K562 (cell line): ENCODE measurements around the gene FSTL4. TPM values are rescaled to one million over a fixed set of nuclear protein-coding genes. Genes with fewer than 3 reads are reported as not detected.

Experiments
- ATAC-seq: fragments of 200-7000 bp; cut with Tn5 transposase; 3 replicates; pipeline ENCODE4 v1.9.1; 2020; ENCODE audit warnings: moderate library complexity
- BruUV-seq: library from RNA; stranded (reverse); fragments of 400-500 nt; replicated peaks from 2 replicates; lab custom pipeline; 2021; lab: Mats Ljungman, UMichigan
- CTCF ChIA-PET: fragments of 300-600 bp; formaldehyde crosslinking; extraction: SDS; loops from one replicate; lab custom pipeline; 2021; ENCODE audit warnings: low intra/inter-chr PET ratio; lab: Yijun Ruan, JAX
- POLR2A ChIA-PET: fragments of 300-600, 350-650 bp; sonication (Branson Sonifier 250); formaldehyde crosslinking; extraction: SDS; loops from one replicate; lab custom pipeline; 2021; ENCODE audit warnings: antibody characterized with exemption, inconsistent platforms; lab: Yijun Ruan, JAX
- DNase-seq, 4 experiments: peaks; one replicate each; pipeline versions ENCODE4 v3.0.0 to v3.0.0-alpha.2; 2011 to 2018; ENCODE audit warnings: low spot score in 3 of 4, mixed read lengths in 3 of 4; ENCODE audit errors: extremely low read depth in 1 of 4
- FAIRE-seq: peaks from 2 replicates; lab custom pipeline; 2011; peaks lifted over from hg19 to GRCh38; lab: Jason Lieb, UNC
- H2AFZ ChIP-seq: 2 replicates; pipeline ENCODE4 v1.6.0; 2011; ENCODE audit warnings: low read depth, low read length, control low read depth, inconsistent platforms
- H3K27ac ChIP-seq: fragments of 200-600 bp; 3 replicates; pipeline ENCODE4 v1.8.0; 2011; ENCODE audit warnings: low read depth, mild to moderate bottlenecking, control low read depth, inconsistent platforms, low read length, moderate library complexity, mixed read lengths; ENCODE audit errors: extremely low read depth
- H3K27me3 ChIP-seq, 2 experiments: fragments of 300-600 bp in 1 of 2; 2 replicates in 1 of 2; 3 replicates in 1 of 2; pipeline versions ENCODE4 v1.6.0 to v1.8.0; 2011; ENCODE audit warnings: inconsistent platforms in 2 of 2, low read length in 2 of 2, mild to moderate bottlenecking in 1 of 2, mixed read lengths in 1 of 2, moderate library complexity in 1 of 2; ENCODE audit not compliant: control insufficient read depth in 2 of 2, insufficient read depth in 2 of 2
- H3K36me3 ChIP-seq: fragments of 300-600 bp; 3 replicates; pipeline ENCODE4 v1.8.0; 2011; ENCODE audit warnings: mild to moderate bottlenecking, low read length, inconsistent platforms; ENCODE audit not compliant: control insufficient read depth, insufficient read depth
- H3K4me1 ChIP-seq, 2 experiments: fragments of 200-600 bp in 1 of 2; replicated peaks in 1 of 2; 2 replicates in 1 of 2; 3 replicates in 1 of 2; pipeline versions ENCODE4 v1.5.1 to v1.8.0; 2011; ENCODE audit warnings: inconsistent platforms in 2 of 2, low read length in 2 of 2, mild to moderate bottlenecking in 1 of 2, mixed read lengths in 1 of 2, moderate library complexity in 1 of 2; ENCODE audit not compliant: control insufficient read depth in 2 of 2, insufficient read depth in 2 of 2
- H3K4me2 ChIP-seq: 2 replicates; pipeline ENCODE4 v1.6.1; 2011; ENCODE audit warnings: low read length, control low read depth, inconsistent platforms, mixed read lengths; ENCODE audit not compliant: insufficient read depth
- H3K4me3 ChIP-seq: fragments of 200-600 bp; sonication (generic), shearing (Covaris generic); 2 replicates; pipeline ENCODE4 v1.5.1; 2016; ENCODE audit warnings: control low read depth, inconsistent platforms
- H3K79me2 ChIP-seq: fragments of 200-600 bp; 3 replicates; pipeline ENCODE4 v1.8.0; 2011; ENCODE audit warnings: low read length, inconsistent platforms; ENCODE audit not compliant: control insufficient read depth, insufficient read depth
- H3K9ac ChIP-seq, 2 experiments: 2 replicates each; pipeline versions ENCODE4 v1.6.0 to v1.6.1; 2011; ENCODE audit warnings: low read depth in 2 of 2, low read length in 2 of 2, control low read depth in 1 of 2, inconsistent platforms in 1 of 2, mild to moderate bottlenecking in 1 of 2, mixed read lengths in 1 of 2; ENCODE audit not compliant: insufficient read depth in 1 of 2
- H3K9me1 ChIP-seq: one replicate; pipeline ENCODE4 v1.6.0; 2011; ENCODE audit warnings: inconsistent platforms, mild to moderate bottlenecking, low read length, moderate library complexity; ENCODE audit not compliant: control insufficient read depth, insufficient read depth
- H3K9me3 ChIP-seq: replicated peaks from 2 replicates; pipeline ENCODE4 v1.5.1; 2011; ENCODE audit warnings: low read depth, low read length, inconsistent platforms; ENCODE audit not compliant: control insufficient read depth, insufficient read depth
- H4K20me1 ChIP-seq: replicated peaks from 2 replicates; pipeline ENCODE4 v1.6.1; 2011; ENCODE audit warnings: low read length, inconsistent platforms, mixed read lengths; ENCODE audit not compliant: control insufficient read depth, insufficient read depth
- FIP1L1 ChIP-seq: fragments of 200-400 bp; formaldehyde crosslinking; IDR thresholded peaks from 2 replicates; pipeline ENCODE4 v1.6.1; 2018; ENCODE audit warnings: mild to moderate bottlenecking, low read depth, low read length; ENCODE audit not compliant: poor library complexity, severe bottlenecking
- FOSL1 ChIP-seq: fragments of 200-800 bp; sonication (Bioruptor generic); conservative IDR thresholded peaks from 2 replicates; pipeline ENCODE4 v1.6.1; 2016; ENCODE audit warnings: missing genetic modification characterization, missing compliant biosample characterization
- GABPB2 ChIP-seq: fragments of 250-450 bp; sonication (Bioruptor Pico); conservative IDR thresholded peaks from 2 replicates; pipeline ENCODE4 v1.5.1; 2021; ENCODE audit warnings: mild to moderate bottlenecking
- HSF4 ChIP-seq: fragments of 250-450 bp; sonication (Bioruptor Pico); IDR thresholded peaks from 2 replicates; pipeline ENCODE4 v2.1.2; 2022; ENCODE audit warnings: mild to moderate bottlenecking, moderate library complexity, borderline replicate concordance
- MECOM ChIP-seq: fragments of 250-450 bp; sonication (Bioruptor Pico); IDR thresholded peaks from 2 replicates; pipeline ENCODE4 v1.8.0; 2022; ENCODE audit warnings: inconsistent platforms
- MTF1 ChIP-seq: fragments of 250-450 bp; sonication (Bioruptor Pico); IDR thresholded peaks from 2 replicates; pipeline ENCODE4 v1.9.0; 2021; ENCODE audit warnings: moderate library complexity, mild to moderate bottlenecking, inconsistent platforms, borderline replicate concordance
- PPARD ChIP-seq: fragments of 250-450 bp; sonication (Bioruptor Pico); IDR thresholded peaks from 2 replicates; pipeline ENCODE4 v1.8.0; 2022; ENCODE audit warnings: inconsistent platforms, mild to moderate bottlenecking, moderate library complexity
- RFX7 ChIP-seq: fragments of 250-450 bp; sonication (Bioruptor Pico); IDR thresholded peaks from 2 replicates; pipeline ENCODE4 v1.5.1; 2021; ENCODE audit warnings: mild to moderate bottlenecking
- TARDBP ChIP-seq: fragments of 450-650 bp; IDR thresholded peaks from 2 replicates; pipeline ENCODE4 v1.6.1; 2016
- TGIF2 ChIP-seq: sonication (generic); formaldehyde crosslinking; IDR thresholded peaks from 2 replicates; pipeline ENCODE4 v1.8.1; 2022; ENCODE audit warnings: mild to moderate bottlenecking, missing genetic modification reagents, moderate library complexity
- ZBED1 ChIP-seq: IDR thresholded peaks from 2 replicates; pipeline ENCODE4 v1.6.1; 2014
- ZNF263 ChIP-seq: sonication (generic); formaldehyde crosslinking; IDR thresholded peaks from 2 replicates; pipeline ENCODE4 v1.8.0; 2022; ENCODE audit warnings: mild to moderate bottlenecking, missing genetic modification reagents, borderline replicate concordance
- ZNF551 ChIP-seq: fragments of 250-450 bp; sonication (Bioruptor Pico); IDR thresholded peaks from 2 replicates; pipeline ENCODE4 v1.5.0; 2021; ENCODE audit warnings: mild to moderate bottlenecking, moderate library complexity
- ZNF76 ChIP-seq: fragments of 250-450 bp; sonication (Bioruptor Pico); IDR thresholded peaks from 2 replicates; pipeline ENCODE4 v1.4.0; 2020; ENCODE audit warnings: mild to moderate bottlenecking, moderate library complexity, borderline replicate concordance
- WGBS: fragments of 100-300 bp; shearing (Covaris generic); methylation state at CpG from one replicate; pipeline ENCODE4 v1.1.6; 2016; ENCODE audit warnings: low coverage, mixed read lengths; ENCODE audit not compliant: insufficient coverage; ENCODE audit errors: missing lambda C conversion rate; 5-methylcytosine and 5-hydroxymethylcytosine counted together
- in situ Hi-C: fragments of 300-500 bp; cut with MboI; formaldehyde crosslinking; loops from 4 replicates; pipeline ENCODE4 v1.15.0; 2018; ENCODE audit warnings: inconsistent platforms, mixed read lengths
- intact Hi-C: fragments of 100-400 bp; cut with micrococcal nuclease; formaldehyde crosslinking; loops from 2 replicates; pipeline ENCODE4 v1.14.2; 2022
- polyA plus RNA-seq, 8 experiments: library from polyadenylated mRNA; depleted of rRNA in 4 of 8; stranded (reverse) in 5 of 8; unstranded in 3 of 8; fragments of >200 nt; fragmentation: Nextera tagmentation in 2 of 8; fragmentation: Illumina TruSeq in 1 of 8; extraction: Ambion mirVana in 2 of 8; extraction: Trizol in 1 of 8; gene quantifications; 2 replicates each; pipeline versions ENCODE4 v1.2.1 to v1.2.3, GENCODE V29; 2011 to 2014; ENCODE audit warnings: inconsistent platforms in 1 of 8, missing spikeins in 1 of 8
- total RNA-seq, 7 experiments: library from RNA; depleted of rRNA in 6 of 7; stranded (reverse); fragments of >200 nt in 6 of 7; fragmentation: Illumina TruSeq in 2 of 7; extraction: Trizol in 2 of 7; gene quantifications; 2 replicates each; pipeline versions ENCODE4 v1.2.1 to v1.2.3, GENCODE V29; 2011 to 2021; ENCODE audit warnings: low replicate concordance in 1 of 7
- TF ChIP-seq, protein P1 (sequence below): sonication (generic); formaldehyde crosslinking; IDR thresholded peaks from 2 replicates; pipeline ENCODE4 v1.8.0; 2022; ENCODE audit warnings: mild to moderate bottlenecking, missing genetic modification reagents
- TF ChIP-seq, protein P2 (sequence below): fragments of 250-450 bp; sonication (Bioruptor Pico); IDR thresholded peaks from 2 replicates; pipeline ENCODE4 v1.5.0; 2021
- TF ChIP-seq, protein P3 (sequence below): fragments of 450-650 bp; IDR thresholded peaks from 2 replicates; pipeline ENCODE4 v1.6.1; 2016; ENCODE audit warnings: low read depth, mild to moderate bottlenecking, moderate library complexity

FSTL4 gene
- total and polyA plus RNA-seq, 9 of the 15 experiments (the other 6 are each of a cell fraction or from before 2014, with no cell fraction given): 0.08 to 0.18 (median 0.10) TPM; not detected in 5

DNA sequence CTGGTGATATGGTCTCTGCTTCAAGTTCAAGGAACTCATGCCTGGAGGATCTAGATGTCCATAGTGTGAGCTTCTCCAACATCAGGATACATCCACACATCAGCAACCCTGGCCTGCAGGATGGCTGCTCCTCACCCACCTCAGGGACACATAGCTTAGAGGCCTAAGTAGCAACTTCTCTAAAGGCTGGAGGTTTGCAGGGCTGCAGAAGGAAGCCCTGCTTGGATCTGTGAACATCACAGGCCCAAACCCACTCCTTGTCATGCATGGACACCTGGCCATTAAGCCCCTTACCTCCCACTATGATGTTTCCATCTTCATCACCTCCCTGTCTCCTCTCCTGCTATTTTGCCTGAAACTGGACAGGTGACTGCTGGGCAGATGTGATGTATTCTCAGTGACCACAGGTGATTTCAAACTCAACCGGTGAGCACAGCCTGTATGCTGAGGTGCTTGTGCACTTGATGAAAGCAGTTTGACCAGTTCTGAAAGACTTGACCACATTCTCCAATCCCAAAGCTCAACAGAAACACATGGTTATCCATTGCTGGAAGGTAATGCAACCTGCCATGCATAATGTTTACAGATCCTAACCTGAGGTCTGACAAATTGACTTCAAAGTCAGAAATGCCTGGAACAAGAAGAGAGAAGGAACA, 205.2 kb downstream of the FSTL4 start:
- POLR2A ChIA-PET: no interaction called here
- TF ChIP-seq MTF1 (no peak), RFX7 (CRISPR knock-in tag) (no peak), FOSL1 (no peak), ZNF263 (CRISPR knock-in tag) (no peak), TGIF2 (no peak), PPARD (CRISPR knock-in tag) (no peak), HSF4 (CRISPR knock-in tag) (no peak), MECOM (CRISPR knock-in tag) (no peak), ZBED1 (no peak), ZNF76 (CRISPR knock-in tag) (no peak), ZNF551 (no peak), FIP1L1 (no peak), TARDBP (no peak), GABPB2 (CRISPR knock-in tag) (no peak)
- TF ChIP-seq, protein P1, sequence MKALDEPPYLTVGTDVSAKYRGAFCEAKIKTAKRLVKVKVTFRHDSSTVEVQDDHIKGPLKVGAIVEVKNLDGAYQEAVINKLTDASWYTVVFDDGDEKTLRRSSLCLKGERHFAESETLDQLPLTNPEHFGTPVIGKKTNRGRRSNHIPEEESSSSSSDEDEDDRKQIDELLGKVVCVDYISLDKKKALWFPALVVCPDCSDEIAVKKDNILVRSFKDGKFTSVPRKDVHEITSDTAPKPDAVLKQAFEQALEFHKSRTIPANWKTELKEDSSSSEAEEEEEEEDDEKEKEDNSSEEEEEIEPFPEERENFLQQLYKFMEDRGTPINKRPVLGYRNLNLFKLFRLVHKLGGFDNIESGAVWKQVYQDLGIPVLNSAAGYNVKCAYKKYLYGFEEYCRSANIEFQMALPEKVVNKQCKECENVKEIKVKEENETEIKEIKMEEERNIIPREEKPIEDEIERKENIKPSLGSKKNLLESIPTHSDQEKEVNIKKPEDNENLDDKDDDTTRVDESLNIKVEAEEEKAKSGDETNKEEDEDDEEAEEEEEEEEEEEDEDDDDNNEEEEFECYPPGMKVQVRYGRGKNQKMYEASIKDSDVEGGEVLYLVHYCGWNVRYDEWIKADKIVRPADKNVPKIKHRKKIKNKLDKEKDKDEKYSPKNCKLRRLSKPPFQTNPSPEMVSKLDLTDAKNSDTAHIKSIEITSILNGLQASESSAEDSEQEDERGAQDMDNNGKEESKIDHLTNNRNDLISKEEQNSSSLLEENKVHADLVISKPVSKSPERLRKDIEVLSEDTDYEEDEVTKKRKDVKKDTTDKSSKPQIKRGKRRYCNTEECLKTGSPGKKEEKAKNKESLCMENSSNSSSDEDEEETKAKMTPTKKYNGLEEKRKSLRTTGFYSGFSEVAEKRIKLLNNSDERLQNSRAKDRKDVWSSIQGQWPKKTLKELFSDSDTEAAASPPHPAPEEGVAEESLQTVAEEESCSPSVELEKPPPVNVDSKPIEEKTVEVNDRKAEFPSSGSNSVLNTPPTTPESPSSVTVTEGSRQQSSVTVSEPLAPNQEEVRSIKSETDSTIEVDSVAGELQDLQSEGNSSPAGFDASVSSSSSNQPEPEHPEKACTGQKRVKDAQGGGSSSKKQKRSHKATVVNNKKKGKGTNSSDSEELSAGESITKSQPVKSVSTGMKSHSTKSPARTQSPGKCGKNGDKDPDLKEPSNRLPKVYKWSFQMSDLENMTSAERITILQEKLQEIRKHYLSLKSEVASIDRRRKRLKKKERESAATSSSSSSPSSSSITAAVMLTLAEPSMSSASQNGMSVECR (CRISPR knock-in tag): no peak
- TF ChIP-seq, protein P2, sequence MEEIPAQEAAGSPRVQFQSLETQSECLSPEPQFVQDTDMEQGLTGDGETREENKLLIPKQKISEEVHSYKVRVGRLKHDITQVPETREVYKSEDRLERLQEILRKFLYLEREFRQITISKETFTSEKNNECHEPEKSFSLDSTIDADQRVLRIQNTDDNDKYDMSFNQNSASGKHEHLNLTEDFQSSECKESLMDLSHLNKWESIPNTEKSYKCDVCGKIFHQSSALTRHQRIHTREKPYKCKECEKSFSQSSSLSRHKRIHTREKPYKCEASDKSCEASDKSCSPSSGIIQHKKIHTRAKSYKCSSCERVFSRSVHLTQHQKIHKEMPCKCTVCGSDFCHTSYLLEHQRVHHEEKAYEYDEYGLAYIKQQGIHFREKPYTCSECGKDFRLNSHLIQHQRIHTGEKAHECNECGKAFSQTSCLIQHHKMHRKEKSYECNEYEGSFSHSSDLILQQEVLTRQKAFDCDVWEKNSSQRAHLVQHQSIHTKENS: no peak
- TF ChIP-seq, protein P3, sequence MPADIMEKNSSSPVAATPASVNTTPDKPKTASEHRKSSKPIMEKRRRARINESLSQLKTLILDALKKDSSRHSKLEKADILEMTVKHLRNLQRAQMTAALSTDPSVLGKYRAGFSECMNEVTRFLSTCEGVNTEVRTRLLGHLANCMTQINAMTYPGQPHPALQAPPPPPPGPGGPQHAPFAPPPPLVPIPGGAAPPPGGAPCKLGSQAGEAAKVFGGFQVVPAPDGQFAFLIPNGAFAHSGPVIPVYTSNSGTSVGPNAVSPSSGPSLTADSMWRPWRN: no peak

More for the DNA sequence above, 205.2 kb downstream of the FSTL4 start:
- no peak for FAIRE-seq
- intact Hi-C loops: no loop called here
- Histone ChIP-seq H3K36me3 (no peaks in the 10 kb centered on the region), H3K27me3 (peaks cover 25 to 59% of the 10 kb centered on the region in 2 experiments), H4K20me1 (no peaks in the 10 kb centered on the region), H3K9ac (no peak overlapping the region), H3K27ac (no peak overlapping the region), H3K9me1 (no peaks in the 10 kb centered on the region), H3K4me2 (no peak overlapping the region), H3K79me2 (no peaks in the 10 kb centered on the region), H3K4me3 (no peak overlapping the region), H3K4me1 (no peaks in the 10 kb centered on the region), H3K9me3 (no peaks in the 10 kb centered on the region), H2AFZ (no peak overlapping the region)
- in situ Hi-C loops: no loop called here
- WGBS: 0% methylated on average over 1 of the region's 1 CpG
- BruUV-seq: no TSS peak
- CTCF ChIA-PET: no interaction called here
- no peak for ATAC-seq
- no peak for DNase-seq
